ENCODE measurements around the gene KIF2A. TPM values are rescaled to one million over a fixed set of nuclear protein-coding genes. Genes with fewer than 3 reads are reported as not detected.

Gene KIF2A
- total RNA-seq, 1 experiment from 2014 or later = 42.9 TPM

DNA sequence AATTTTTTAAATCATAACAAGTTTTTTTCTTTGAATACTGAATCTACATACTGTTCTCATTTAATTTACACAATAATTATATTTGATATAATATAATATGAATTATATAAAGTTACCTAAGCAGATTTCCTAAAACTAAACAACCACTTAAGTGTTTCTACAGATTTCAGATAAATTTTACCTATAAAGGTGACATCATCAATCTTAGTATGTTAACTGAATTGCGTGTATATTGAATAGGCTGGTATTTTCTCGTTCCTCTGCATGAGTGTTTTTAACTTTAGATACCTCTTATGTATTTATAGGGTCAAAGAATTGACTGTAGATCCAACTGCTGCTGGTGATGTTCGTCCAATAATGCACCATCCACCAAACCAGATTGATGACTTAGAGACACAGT lies 67.4 kb downstream of the KIF2A start:
- DNase-seq (ENCODE audit: low read depth, low spot score) = no peak
- Histone ChIP-seq H3K9me2 (ENCODE audit: insufficient read depth) (no peaks in the 10 kb centered on the region), H3K4me3 (replicated peaks in 1 of 2; ENCODE audit: low read depth in 1 of 2, low read length in 2 of 2) (no peak overlapping the region), H3K4me2 (ENCODE audit: low read length) (no peak overlapping the region), H4K20me1 (ENCODE audit: insufficient read depth) (no peaks in the 10 kb centered on the region), H3K4me1 (ENCODE audit: control insufficient read depth in 1 of 2, insufficient read depth in 2 of 2, low read length in 2 of 2) (peaks cover 6 to 23% of the 10 kb centered on the region in 2 experiments), H2AFZ (ENCODE audit: low read depth, low read length, poor library complexity, severe bottlenecking) (no peak overlapping the region), H3K9me3 (ENCODE audit: control insufficient read depth in 1 of 2, insufficient read depth in 1 of 2, low read depth in 1 of 2, low read length in 2 of 2) (no peaks in the 10 kb centered on the region), H3K36me3 (ENCODE audit: control insufficient read depth in 1 of 2, insufficient read depth in 2 of 2, low read length in 2 of 2) (peaks cover 3 to 10% of the 10 kb centered on the region in 2 experiments; a peak in 3 of 4 replicates), H3K27me3 (ENCODE audit: insufficient read depth, low read length) (no peaks in the 10 kb centered on the region), H3K79me2 (ENCODE audit: insufficient read depth, low read length) (no peaks in the 10 kb centered on the region), H3K27ac (ENCODE audit: low read depth, low read length) (no peak overlapping the region), H3K9ac (ENCODE audit: low read length) (no peak overlapping the region)
- ChIA-PET RAD21 (ENCODE audit: low non-redundant PET in 1 of 2, low total read pairs in 2 of 2, uncharacterized antibody in 2 of 2, unreplicated experiment in 2 of 2) (no interaction called here), POLR2A (no interaction called here), CTCF (no interaction called here)
- no peak for TF ChIP-seq POLR2AphosphoS5 (IDR thresholded peaks at IDR 0.05; ENCODE audit: low read depth, low read length)
- TF ChIP-seq SIN3A (IDR thresholded peaks at IDR 0.05; ENCODE audit: low read depth) = no peak
- TF ChIP-seq, protein P1, sequence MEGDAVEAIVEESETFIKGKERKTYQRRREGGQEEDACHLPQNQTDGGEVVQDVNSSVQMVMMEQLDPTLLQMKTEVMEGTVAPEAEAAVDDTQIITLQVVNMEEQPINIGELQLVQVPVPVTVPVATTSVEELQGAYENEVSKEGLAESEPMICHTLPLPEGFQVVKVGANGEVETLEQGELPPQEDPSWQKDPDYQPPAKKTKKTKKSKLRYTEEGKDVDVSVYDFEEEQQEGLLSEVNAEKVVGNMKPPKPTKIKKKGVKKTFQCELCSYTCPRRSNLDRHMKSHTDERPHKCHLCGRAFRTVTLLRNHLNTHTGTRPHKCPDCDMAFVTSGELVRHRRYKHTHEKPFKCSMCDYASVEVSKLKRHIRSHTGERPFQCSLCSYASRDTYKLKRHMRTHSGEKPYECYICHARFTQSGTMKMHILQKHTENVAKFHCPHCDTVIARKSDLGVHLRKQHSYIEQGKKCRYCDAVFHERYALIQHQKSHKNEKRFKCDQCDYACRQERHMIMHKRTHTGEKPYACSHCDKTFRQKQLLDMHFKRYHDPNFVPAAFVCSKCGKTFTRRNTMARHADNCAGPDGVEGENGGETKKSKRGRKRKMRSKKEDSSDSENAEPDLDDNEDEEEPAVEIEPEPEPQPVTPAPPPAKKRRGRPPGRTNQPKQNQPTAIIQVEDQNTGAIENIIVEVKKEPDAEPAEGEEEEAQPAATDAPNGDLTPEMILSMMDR (IDR thresholded peaks at IDR 0.05 in 2 of 3, conservative IDR thresholded peaks at IDR 0.05 in 1 of 3; ENCODE audit: borderline replicate concordance in 1 of 3, insufficient read depth in 1 of 3, low read depth in 2 of 3, low read length in 2 of 3) = no peak
- TF ChIP-seq FOSL1 (IDR thresholded peaks at IDR 0.05; ENCODE audit: low read depth) = no peak
- no peak for TF ChIP-seq ZNF274 (IDR thresholded peaks at IDR 0.05; ENCODE audit: low read depth, low read length)
- no peak for TF ChIP-seq RAD21 (IDR thresholded peaks at IDR 0.05; ENCODE audit: low read depth)
- no peak for TF ChIP-seq YY1 (IDR thresholded peaks at IDR 0.05; ENCODE audit: extremely low read depth, insufficient replicate concordance, low read depth, low read length)
- TF ChIP-seq JUND (IDR thresholded peaks at IDR 0.05) = no peak
- no peak for TF ChIP-seq EZH2phosphoT487 (IDR thresholded peaks at IDR 0.05; ENCODE audit: borderline replicate concordance)
- no peak for TF ChIP-seq ZFX (IDR thresholded peaks at IDR 0.05)
- ATAC-seq = no peak
- no TSS peak for BruUV-seq (replicated peaks)
- intact Hi-C loops (cut with micrococcal nuclease) = no loop called here

Data from HCT116 (cell line).